ENCODE results near the gene TBCD.
"Not testable (repeated sequence)": the region's sequence is repeated elsewhere in the genome, so short reads cannot be mapped to it uniquely, and the experiment has no call there.

TBCD gene

GRCh38 chr17:82979718-82980117, 227.9 kb downstream of the TBCD start:
- no peak for DNase-seq

DNA sequence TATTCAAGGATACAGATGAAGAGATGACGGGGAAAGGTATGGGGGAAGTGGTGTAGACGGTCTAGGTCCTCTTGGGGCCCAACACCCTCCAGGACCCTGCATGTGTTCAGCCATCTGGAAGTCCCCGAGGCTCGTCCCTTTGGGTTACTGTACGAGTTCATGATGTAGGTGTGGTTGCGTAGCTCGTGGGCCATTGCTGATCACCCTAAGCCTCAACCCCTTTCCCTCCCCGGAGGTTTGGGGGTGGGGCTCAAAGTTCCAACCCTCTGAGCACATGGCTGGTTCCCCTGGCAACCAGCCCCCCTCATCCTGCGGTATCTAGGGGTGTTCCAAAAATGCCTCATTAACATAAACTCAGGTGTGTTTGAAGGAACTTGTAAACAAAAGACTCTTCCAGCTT, 228.8 kb downstream of the TBCD start:
- no peak for DNase-seq

DNA sequence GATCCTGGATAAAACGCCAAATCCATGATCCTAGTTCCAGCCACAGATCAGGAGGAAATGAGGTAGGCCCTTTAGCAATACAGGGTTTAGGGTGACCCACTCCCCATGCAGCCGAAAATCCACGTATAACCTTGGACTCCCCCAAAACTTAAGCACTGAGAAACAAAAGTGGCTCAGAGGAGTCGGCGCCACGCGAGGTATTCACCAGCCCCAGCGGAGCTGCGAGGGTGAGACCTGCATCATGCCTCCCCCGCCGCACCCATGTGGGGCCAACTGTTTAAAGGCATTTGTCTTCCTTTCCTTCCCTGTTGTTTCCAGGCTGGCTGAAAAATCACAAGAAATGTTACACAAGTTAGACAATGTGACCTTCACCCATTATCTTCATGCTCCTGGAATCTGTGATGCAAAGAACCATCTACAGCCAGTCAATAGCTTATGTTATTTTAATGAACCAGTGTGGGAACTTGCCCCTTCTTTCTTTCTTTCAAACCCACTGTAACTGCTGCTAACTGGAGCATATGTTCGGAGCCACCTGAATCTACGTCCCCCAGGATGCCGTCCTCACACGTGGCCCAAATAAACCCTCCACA, 229.4 kb downstream of the TBCD start:
- no peak for DNase-seq

DNA sequence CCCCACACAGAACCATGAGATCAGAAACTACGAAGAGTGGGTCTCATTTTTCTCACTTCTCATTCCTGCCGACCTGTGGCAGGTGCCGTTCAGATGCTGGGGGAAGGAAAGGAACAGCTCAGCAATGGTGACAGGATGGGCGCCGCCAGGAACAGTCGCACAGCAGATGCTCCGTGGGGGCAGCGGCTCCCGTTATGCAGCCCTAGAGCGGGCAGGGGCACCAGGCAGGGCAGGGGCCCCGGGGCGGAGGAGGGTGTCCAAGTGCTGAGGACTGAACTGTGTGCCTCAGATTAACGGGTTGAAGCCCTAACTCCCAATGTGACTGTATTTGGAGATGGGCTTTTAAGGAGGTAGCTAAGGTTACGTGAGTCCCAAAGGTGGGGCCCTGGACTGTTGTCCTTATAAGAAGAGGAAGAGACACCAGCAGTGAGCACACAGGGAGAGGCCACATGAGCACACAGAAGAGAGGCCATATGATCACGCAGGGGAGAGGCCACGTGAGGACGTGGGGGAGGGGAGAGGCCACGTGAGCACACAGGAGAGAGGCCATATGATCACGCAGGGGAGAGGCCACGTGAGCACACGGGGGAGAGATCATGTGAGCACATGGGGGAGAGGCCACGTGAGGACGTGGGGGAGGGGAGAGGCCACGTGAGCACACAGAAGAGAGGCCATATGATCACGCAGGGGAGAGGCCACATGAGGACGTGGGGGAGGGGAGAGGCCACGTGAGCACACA, 231.8 kb downstream of the TBCD start:
- no peak for DNase-seq

DNA sequence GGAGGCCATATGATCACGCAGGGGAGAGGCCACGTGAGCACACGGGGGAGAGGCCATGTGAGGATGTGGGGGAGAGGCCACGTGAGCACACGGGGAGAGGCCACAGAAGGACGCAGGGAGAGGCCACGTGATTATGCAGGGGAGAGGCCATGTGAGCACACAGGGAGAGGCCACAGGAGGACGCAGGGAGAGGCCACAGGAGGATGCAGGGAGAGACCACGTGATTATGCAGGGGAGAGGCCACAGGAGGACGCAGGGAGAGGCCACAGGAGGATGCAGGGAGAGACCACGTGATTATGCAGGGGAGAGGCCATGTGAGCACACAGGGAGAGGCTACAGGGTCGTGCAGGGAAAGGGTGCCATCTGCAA, 232.4 kb downstream of the TBCD start:
- DNase-seq: not testable (repeated sequence)

DNA sequence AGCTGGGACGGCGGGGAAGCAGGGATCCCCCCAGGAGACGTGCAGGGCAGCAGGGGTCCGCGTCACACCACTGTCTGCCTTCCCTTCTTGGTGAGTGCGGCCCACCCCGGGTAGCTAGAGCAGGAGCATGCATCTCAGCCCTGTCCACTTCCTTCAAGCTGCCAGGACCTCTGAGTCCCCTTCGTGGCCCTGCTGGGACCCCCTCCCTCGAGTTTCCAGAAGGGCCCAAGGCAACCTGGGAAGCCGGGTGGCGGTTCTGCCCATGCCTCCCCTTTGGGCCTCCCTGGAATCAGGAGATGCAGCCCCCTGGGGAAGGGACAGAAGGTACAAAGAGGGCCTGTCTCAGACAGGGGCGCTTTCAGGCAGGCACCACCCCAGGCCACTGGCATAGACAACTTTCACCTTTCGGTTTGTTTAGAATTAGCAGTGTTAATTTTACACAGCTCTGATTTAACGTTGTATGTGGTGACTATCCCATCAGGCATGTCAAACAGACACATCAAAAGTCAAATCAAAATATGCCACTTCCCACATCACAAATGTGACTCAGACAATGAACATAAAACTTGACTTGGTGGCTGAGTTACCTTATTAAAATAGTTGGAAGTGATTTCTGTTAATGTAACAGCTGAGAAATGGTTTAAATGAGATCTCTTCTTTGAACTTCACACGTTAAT, 233.0 kb downstream of the TBCD start:
- DNase-seq: no peak

- no peak for DNase-seq
These were observed 233.6 kb downstream of the TBCD start for GRCh38 chr17:82985428-82985805.

DNA sequence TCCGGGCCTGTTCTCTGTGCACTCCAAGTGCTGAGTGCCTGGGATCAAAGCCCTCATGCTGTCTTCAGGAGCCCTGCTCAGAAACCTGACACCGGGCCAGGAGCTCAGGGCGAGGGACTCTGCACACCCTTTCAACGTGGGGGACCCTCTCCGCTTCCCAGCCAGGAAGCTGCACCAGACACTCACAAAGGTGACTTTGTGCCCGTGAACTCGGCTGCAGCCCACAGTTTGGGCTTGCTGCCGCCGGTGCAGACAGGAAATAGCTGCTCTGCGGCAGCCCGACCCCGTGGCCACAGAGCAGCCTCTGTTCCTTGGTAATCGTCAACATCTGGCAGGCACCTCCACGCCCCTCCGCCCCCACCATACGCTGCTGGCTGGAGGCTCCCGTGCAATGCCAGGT, 234.1 kb downstream of the TBCD start:
- DNase-seq: no peak

DNA sequence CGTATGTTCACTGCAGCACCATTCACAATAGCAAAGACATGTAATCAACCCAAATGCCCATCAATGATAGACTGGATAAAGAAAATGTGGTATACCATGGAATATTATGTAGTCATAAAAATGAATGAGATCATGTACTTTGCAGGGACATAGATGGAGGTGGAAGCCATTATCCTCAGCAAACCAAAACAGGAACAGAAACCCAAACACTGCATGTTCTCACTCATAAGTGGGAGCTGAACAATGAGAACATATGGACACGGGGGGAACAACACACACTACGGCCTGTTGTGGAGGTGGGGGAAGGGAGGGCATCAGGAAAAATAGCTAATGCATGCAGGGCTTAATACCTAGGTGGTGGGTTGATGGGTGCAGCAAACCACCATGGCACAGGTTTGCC, 237.2 kb downstream of the TBCD start:
- DNase-seq: not testable (repeated sequence)

DNA sequence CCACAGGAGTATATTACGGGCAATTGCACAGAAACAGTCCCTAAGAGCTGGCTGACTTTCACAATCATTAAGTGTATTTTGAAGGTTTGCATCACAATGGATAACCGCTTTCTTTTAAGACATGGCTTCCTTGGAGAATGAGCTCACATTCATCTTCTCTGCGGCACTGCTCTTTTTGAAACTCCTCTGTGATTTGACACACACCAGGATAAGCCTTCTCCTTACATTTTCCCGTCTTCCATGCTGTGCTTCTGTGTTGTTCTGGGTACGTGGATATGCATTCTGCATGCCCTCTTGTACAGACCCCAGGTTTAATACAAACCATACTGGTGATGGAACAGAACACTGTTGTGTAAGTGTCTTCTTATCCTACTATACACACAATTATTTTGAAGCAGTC, 238.0 kb downstream of the TBCD start:
- DNase-seq: no peak

GRCh38 chr17:82993005-82993404, 241.1 kb downstream of the TBCD start:
- no peak for DNase-seq
